GM12878 (cell line): ENCODE results near the gene CAPN1. TPM values are rescaled to one million over a fixed set of nuclear protein-coding genes. Genes with fewer than 3 reads are reported as not detected.

Source experiments
- ATAC-seq: fragments of 200-7000 bp; cut with Tn5 transposase; 3 replicates; pipeline ENCODE4 v1.9.1; 2020; ENCODE audit warnings: mild to moderate bottlenecking, moderate library complexity
- BruUV-seq: library from RNA; stranded (reverse); fragments of 400-500 nt; replicated peaks from 2 replicates; lab custom pipeline; 2021; lab: Mats Ljungman, UMichigan
- CTCF ChIA-PET: fragments of 300-600 bp; sonication (Branson Sonifier 250); formaldehyde crosslinking; extraction: SDS; loops from one replicate; lab custom pipeline; 2021; ENCODE audit warnings: inconsistent platforms; lab: Yijun Ruan, JAX
- POLR2A ChIA-PET: fragments of 350-600 bp; formaldehyde crosslinking; extraction: SDS; loops from one replicate; lab custom pipeline; 2021; ENCODE audit warnings: inconsistent platforms; lab: Charles Lee
- RAD21 ChIA-PET: fragments of 300-600 bp; sonication (Branson Sonifier 250); formaldehyde crosslinking; loops from one replicate; lab custom pipeline; 2023; ENCODE audit warnings: antibody characterized with exemption; ENCODE audit not compliant: unreplicated experiment; lab: Charles Lee
- SMC1A ChIA-PET: fragments of 300-600 bp; sonication (Branson Sonifier 250); formaldehyde crosslinking; loops from one replicate; lab custom pipeline; 2023; ENCODE audit not compliant: unreplicated experiment, uncharacterized antibody; lab: Charles Lee
- DNase-seq: peaks from one replicate; pipeline ENCODE4 v3.0.0-alpha.2; 2011; ENCODE audit warnings: low read depth, low spot score
- FAIRE-seq: peaks from 3 replicates; lab custom pipeline; 2011; peaks lifted over from hg19 to GRCh38; lab: Jason Lieb, UNC
- H2AFZ ChIP-seq: 2 replicates; pipeline ENCODE4 v1.6.0; 2011; ENCODE audit warnings: low read depth, low read length, control low read depth; ENCODE audit not compliant: control insufficient read depth
- H3K27ac ChIP-seq: 2 replicates; pipeline ENCODE4 v1.5.1; 2011; ENCODE audit warnings: control low read depth; ENCODE audit not compliant: control insufficient read depth, insufficient read depth
- H3K27me3 ChIP-seq, 2 experiments: replicated peaks in 1 of 2; 2 replicates each; pipeline versions ENCODE4 v1.6.0 to v1.6.1; 2011; ENCODE audit warnings: low read length in 1 of 2; ENCODE audit not compliant: control insufficient read depth in 2 of 2, insufficient read depth in 2 of 2
- H3K36me3 ChIP-seq, 2 experiments: 2 replicates each; pipeline ENCODE4 v1.5.1; 2011; ENCODE audit warnings: low read length in 1 of 2; ENCODE audit not compliant: control insufficient read depth in 2 of 2, insufficient read depth in 2 of 2
- H3K4me1 ChIP-seq: 2 replicates; pipeline ENCODE4 v1.6.1; 2011; ENCODE audit warnings: mild to moderate bottlenecking, low read length, moderate library complexity, mixed read lengths; ENCODE audit not compliant: control insufficient read depth, insufficient read depth
- H3K4me2 ChIP-seq: 2 replicates; pipeline ENCODE4 v1.6.0; 2011; ENCODE audit warnings: control low read depth; ENCODE audit not compliant: control insufficient read depth, insufficient read depth
- H3K4me3 ChIP-seq: fragments of 200-600 bp; sonication (generic); 2 replicates; pipeline ENCODE4 v1.5.1; 2016
- H3K79me2 ChIP-seq: 2 replicates; pipeline ENCODE4 v1.6.0; 2011; ENCODE audit warnings: low read length; ENCODE audit not compliant: control insufficient read depth, insufficient read depth
- H3K9ac ChIP-seq: 2 replicates; pipeline ENCODE4 v1.8.0; 2011; ENCODE audit warnings: low read length, control low read depth, mixed read lengths; ENCODE audit not compliant: control insufficient read depth, insufficient read depth
- H3K9me3 ChIP-seq: replicated peaks from 3 replicates; pipeline ENCODE4 v1.5.1; 2011; ENCODE audit warnings: mild to moderate bottlenecking, low read length; ENCODE audit not compliant: control insufficient read depth, insufficient read depth
- H4K20me1 ChIP-seq: 2 replicates; pipeline ENCODE4 v1.6.0; 2011; ENCODE audit not compliant: control insufficient read depth, insufficient read depth
- ASH2L ChIP-seq: fragments of 300-600, 200-600 bp; sonication (generic); IDR thresholded peaks from 2 replicates; pipeline ENCODE4 v1.6.1; 2017; ENCODE audit warnings: low read depth, mild to moderate bottlenecking, borderline replicate concordance
- BCL11A ChIP-seq: IDR thresholded peaks from 2 replicates; pipeline ENCODE4 v1.6.1; 2011; ENCODE audit warnings: low read depth, low read length
- CBX3 ChIP-seq: fragments of 200-600 bp; sonication (generic); IDR thresholded peaks from 2 replicates; pipeline ENCODE4 v1.6.1; 2016; ENCODE audit warnings: low read depth, borderline replicate concordance
- E4F1 ChIP-seq: fragments of 450-650 bp; IDR thresholded peaks from 2 replicates; pipeline ENCODE4 v1.6.1; 2018; ENCODE audit warnings: borderline replicate concordance, mild to moderate bottlenecking; ENCODE audit not compliant: partially characterized antibody
- IRF5 ChIP-seq: fragments of 450-650 bp; IDR thresholded peaks from 2 replicates; pipeline ENCODE4 v1.6.1; 2017; ENCODE audit warnings: borderline replicate concordance
- MEF2A ChIP-seq: IDR thresholded peaks from 2 replicates; pipeline ENCODE4 v1.6.1; 2011; ENCODE audit warnings: low read depth, mild to moderate bottlenecking, low read length, moderate library complexity; ENCODE audit not compliant: insufficient read depth
- NR2F1 ChIP-seq: fragments of 450-650 bp; conservative IDR thresholded peaks from 2 replicates; pipeline ENCODE4 v1.6.1; 2017; ENCODE audit warnings: mild to moderate bottlenecking
- RAD21 ChIP-seq: IDR thresholded peaks from 2 replicates; pipeline ENCODE4 v1.6.1; 2011; ENCODE audit warnings: mild to moderate bottlenecking, low read depth, low read length, moderate library complexity; ENCODE audit not compliant: insufficient read depth
- REST ChIP-seq: IDR thresholded peaks from 2 replicates; pipeline ENCODE4 v1.6.1; 2012; ENCODE audit warnings: mild to moderate bottlenecking, low read depth, low read length
- WRNIP1 ChIP-seq: IDR thresholded peaks from 2 replicates; pipeline ENCODE4 v1.6.1; 2011; ENCODE audit warnings: low read depth, low read length, improper control_type of control experiment, borderline replicate concordance
- ZBTB11 ChIP-seq: fragments of 450-650 bp; formaldehyde crosslinking; IDR thresholded peaks from 2 replicates; pipeline ENCODE4 v1.5.0; 2022; ENCODE audit warnings: mild to moderate bottlenecking, missing genetic modification characterization
- WGBS: methylation state at CpG from one replicate; pipeline ENCODE4 v1.1.6; 2016; ENCODE audit warnings: low lambda C conversion rate; ENCODE audit not compliant: insufficient replicate concordance, insufficient coverage; ENCODE audit errors: missing lambda C conversion rate; 5-methylcytosine and 5-hydroxymethylcytosine counted together
- in situ Hi-C: fragments of 300-500 bp; cut with MboI; formaldehyde crosslinking; loops from 9 replicates; pipeline ENCODE4 v1.14.3; 2018; ENCODE audit warnings: mixed read lengths
- intact Hi-C: fragments of 100-400 bp; cut with micrococcal nuclease; formaldehyde crosslinking; loops from one replicate; pipeline ENCODE4 v1.14.2; 2022; ENCODE audit not compliant: unreplicated experiment
- polyA plus RNA-seq, 11 experiments: library from polyadenylated mRNA; depleted of rRNA in 4 of 11; unstranded in 6 of 11; stranded (reverse) in 5 of 11; fragments of >200 nt; fragmentation: Nextera tagmentation in 4 of 11; fragmentation: Illumina TruSeq in 1 of 11; extraction: Ambion mirVana in 4 of 11; extraction: Trizol in 1 of 11; gene quantifications; 1 replicate in 1 of 11; 2 replicates in 10 of 11; pipeline versions ENCODE4 v1.2.1 to v1.2.3, GENCODE V29; 2011 to 2016; ENCODE audit warnings: inconsistent platforms in 2 of 11, missing spikeins in 2 of 11, low read depth in 1 of 11
- total RNA-seq, 4 experiments: library from RNA; depleted of rRNA in 3 of 4; stranded (reverse); fragments of >200 nt in 3 of 4; fragmentation: Illumina TruSeq in 1 of 4; extraction: Trizol in 1 of 4; gene quantifications; 2 replicates each; pipeline versions ENCODE4 v1.2.1 to v1.2.3, GENCODE V29; 2013 to 2021

The CAPN1 gene
- total and polyA plus RNA-seq, 10 of the 15 experiments (the other 5 are each of a cell fraction or from before 2014, with no cell fraction given): 2.2 to 167 (median 77.3) TPM

- TF ChIP-seq E4F1: no peak
- no peak for TF ChIP-seq NR2F1
- no peak for TF ChIP-seq RAD21
Observed at GRCh38 chr11:65156256-65156655, 25.5 kb upstream of the CAPN1 start (continued).

- DNase-seq (no peak), FAIRE-seq (no peak), ATAC-seq (no peak)
- no peaks in the 10 kb centered on the region for H4K20me1 ChIP-seq
- in situ Hi-C loops (no loop called here), intact Hi-C loops (no loop called here)
- no TSS peak for BruUV-seq
- CTCF ChIA-PET: interaction anchor here (1.1 kb wide), 1 partner anchor 9 kb away, joined by 4 read pairs; no protein-coding TSS in a partner anchor
- RAD21 ChIA-PET: no interaction called here
- H3K27me3 ChIP-seq: no peaks in the 10 kb centered on the region
- no peak overlapping the region for H2AFZ ChIP-seq
- POLR2A ChIA-PET: interaction anchor here (0.7 to 1.4 kb wide), 2 partner anchors 16 to 22 kb away, joined by 3 to 4 read pairs; no protein-coding TSS in a partner anchor
- WGBS: 93% methylated on average over 3 of the region's 3 CpGs
- SMC1A ChIA-PET: interaction anchor here (1.3 kb wide), 1 partner anchor 21 kb away, joined by 7 read pairs; no protein-coding TSS in a partner anchor
- H3K27ac ChIP-seq: no peak overlapping the region
- H3K9me3 ChIP-seq: no peaks in the 10 kb centered on the region
- no peaks in the 10 kb centered on the region for H3K79me2 ChIP-seq
- no peak overlapping the region for H3K9ac ChIP-seq
- H3K4me1 ChIP-seq: peaks cover 22% of the 10 kb centered on the region
- no peak overlapping the region for H3K4me2 ChIP-seq
- H3K4me3 ChIP-seq: no peak overlapping the region
- no peaks in the 10 kb centered on the region for H3K36me3 ChIP-seq
- TF ChIP-seq BCL11A: no peak
- TF ChIP-seq ASH2L: no peak
- TF ChIP-seq WRNIP1: no peak
- no peak for TF ChIP-seq REST
- no peak for TF ChIP-seq CBX3
- TF ChIP-seq IRF5: no peak
- TF ChIP-seq MEF2A: no peak
- TF ChIP-seq ZBTB11 (CRISPR knock-in tag): no peak
Observed at GRCh38 chr11:65156926-65157325, 24.8 kb upstream of the CAPN1 start.
